Measurements from ENCODE around the gene SCTR.

- no peak for TF ChIP-seq TCF4 (CRISPR knock-in tag; IDR thresholded peaks at IDR 0.05; ENCODE audit: borderline replicate concordance)
- no peak for TF ChIP-seq PATZ1 (CRISPR knock-in tag; IDR thresholded peaks at IDR 0.05; ENCODE audit: borderline replicate concordance)
- TF ChIP-seq TSHZ2 (CRISPR knock-in tag; IDR thresholded peaks at IDR 0.05): no peak
- TF ChIP-seq ZFP30 (CRISPR knock-in tag; IDR thresholded peaks at IDR 0.05): no peak
- TF ChIP-seq BACH2 (CRISPR knock-in tag; IDR thresholded peaks at IDR 0.05; ENCODE audit: borderline replicate concordance): no peak
- TF ChIP-seq ISL1 (CRISPR knock-in tag; IDR thresholded peaks at IDR 0.05): no peak
- TF ChIP-seq OSR1 (CRISPR knock-in tag; IDR thresholded peaks at IDR 0.05): no peak
- no peak for TF ChIP-seq CREB5 (CRISPR knock-in tag; IDR thresholded peaks at IDR 0.05; ENCODE audit: low read depth)
- TF ChIP-seq TOX (CRISPR knock-in tag; IDR thresholded peaks at IDR 0.05; ENCODE audit: borderline replicate concordance): no peak
- TF ChIP-seq ZNF70 (CRISPR knock-in tag; IDR thresholded peaks at IDR 0.05): no peak
- no peak for TF ChIP-seq ZNF565 (CRISPR knock-in tag; conservative IDR thresholded peaks at IDR 0.05; ENCODE audit: low read depth)
- no peak for TF ChIP-seq CSDC2 (CRISPR knock-in tag; IDR thresholded peaks at IDR 0.05)
- TF ChIP-seq RARB (CRISPR knock-in tag; IDR thresholded peaks at IDR 0.05): no peak
- no peak for TF ChIP-seq PPARA (CRISPR knock-in tag; IDR thresholded peaks at IDR 0.05; ENCODE audit: borderline replicate concordance)
Measured at GRCh38 chr2:119536211-119536610, 11.9 kb upstream of the SCTR start.

Measured in SK-N-SH treated with all-trans-retinoic acid at 6 μM for 48 hours (cell line).